Measurements from ENCODE around the gene SORL1.

The SORL1 gene

GRCh38 chr11:121456151-121456550 is 4.0 kb downstream of the SORL1 start:
- no peak for DNase-seq

- no peak for DNase-seq
Measured at GRCh38 chr11:121456816-121457431, 4.8 kb downstream of the SORL1 start.

GRCh38 chr11:121458551-121458950 is 6.4 kb downstream of the SORL1 start:
- no peak for DNase-seq

GRCh38 chr11:121459413-121460017 is 7.4 kb downstream of the SORL1 start:
- no peak for DNase-seq

GRCh38 chr11:121460941-121461514 is 8.9 kb downstream of the SORL1 start:
- no peak for DNase-seq

- DNase-seq, result no peak
Measured at GRCh38 chr11:121461843-121462242, 9.7 kb downstream of the SORL1 start.

GRCh38 chr11:121463689-121464335 is 11.7 kb downstream of the SORL1 start:
- no peak for DNase-seq

- no peak for DNase-seq
Measured at GRCh38 chr11:121464352-121464946, 12.3 kb downstream of the SORL1 start.

GRCh38 chr11:121465709-121466062 is 13.6 kb downstream of the SORL1 start:
- no peak for DNase-seq

GRCh38 chr11:121466063-121466794 is 14.1 kb downstream of the SORL1 start:
- DNase-seq, result peak; percentile 66

- no peak for DNase-seq
Measured at GRCh38 chr11:121467471-121467870, 15.4 kb downstream of the SORL1 start.

GRCh38 chr11:121467965-121468364 is 15.9 kb downstream of the SORL1 start:
- DNase-seq, result peak; percentile 5

GRCh38 chr11:121469910-121470309 is 17.8 kb downstream of the SORL1 start:
- no peak for DNase-seq

GRCh38 chr11:121471167-121471566 is 19.1 kb downstream of the SORL1 start:
- no peak for DNase-seq

GRCh38 chr11:121472312-121472711 is 20.2 kb downstream of the SORL1 start:
- no peak for DNase-seq

- no peak for DNase-seq
Measured at GRCh38 chr11:121473064-121473777, 21.1 kb downstream of the SORL1 start.

- DNase-seq, result no peak
Measured at GRCh38 chr11:121474680-121475079, 22.6 kb downstream of the SORL1 start.

GRCh38 chr11:121476379-121477032 is 24.4 kb downstream of the SORL1 start:
- DNase-seq, result no peak

GRCh38 chr11:121478226-121478894 is 26.2 kb downstream of the SORL1 start:
- no peak for DNase-seq

GRCh38 chr11:121478895-121479697 is 27.0 kb downstream of the SORL1 start:
- no peak for DNase-seq

Data from NCI-H82 (cell line).